SK-N-MC (cell line): ENCODE measurements around the gene TRPM6.

Experiments used
- EZH2 ChIP-seq: fragments of 200-600 bp; sonication (generic); IDR thresholded peaks from one replicate; pipeline ENCODE4 v1.6.1; 2017; ENCODE audit warnings: antibody characterized with exemption
- POLR2AphosphoS5 ChIP-seq: IDR thresholded peaks from 2 replicates; pipeline ENCODE4 v1.6.1; 2012; ENCODE audit warnings: mild to moderate bottlenecking, low read depth, low read length, borderline replicate concordance

DNA sequence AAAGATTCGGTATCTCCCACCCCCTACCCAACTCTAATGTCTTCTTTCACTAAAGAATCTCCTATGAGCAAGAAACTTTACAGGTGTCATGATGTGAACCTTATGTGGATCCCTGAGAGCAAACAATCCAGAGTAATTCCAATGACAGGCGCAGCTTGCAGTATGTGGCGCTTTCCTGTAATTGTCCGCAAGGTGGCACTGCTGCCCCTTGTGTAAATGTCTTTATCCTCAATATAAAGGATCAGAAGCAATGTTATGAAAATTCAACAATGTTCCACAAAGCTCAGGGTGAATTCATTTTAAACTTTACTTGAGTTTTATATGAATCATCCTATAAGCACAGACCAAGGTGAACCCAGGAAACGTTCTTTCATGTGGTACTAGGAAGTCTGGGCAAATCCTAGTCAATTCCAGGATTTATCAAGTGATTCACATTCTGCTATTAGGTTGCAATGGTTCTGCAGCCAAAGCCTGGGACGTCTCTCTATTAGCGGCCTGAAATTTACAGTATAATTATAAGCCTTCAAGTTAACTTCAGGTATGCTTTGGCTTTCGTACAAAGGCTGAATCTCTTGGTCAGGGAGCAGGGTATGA is 113.7 kb downstream of the TRPM6 start:
- TF ChIP-seq POLR2AphosphoS5 = no peak
- no peak for TF ChIP-seq EZH2
